Fibroblast of pulmonary artery (primary cell): ENCODE data around the gene PRMT7.

Source experiments
- DNase-seq: peaks from one replicate; pipeline ENCODE4 v3.0.0-alpha.2; 2010; ENCODE audit warnings: low read depth
- H3K4me3 ChIP-seq: replicated peaks from 2 replicates; pipeline ENCODE4 v1.5.1; 2011; ENCODE audit warnings: low read depth, mild to moderate bottlenecking, control low read depth, low read length, moderate library complexity
- TF ChIP-seq, protein P1 (sequence below): IDR thresholded peaks from 2 replicates; pipeline ENCODE4 v1.5.1; 2011; ENCODE audit warnings: mild to moderate bottlenecking, control low read depth, low read length, inconsistent platforms; ENCODE audit errors: missing control alignments

The PRMT7 gene

DNA sequence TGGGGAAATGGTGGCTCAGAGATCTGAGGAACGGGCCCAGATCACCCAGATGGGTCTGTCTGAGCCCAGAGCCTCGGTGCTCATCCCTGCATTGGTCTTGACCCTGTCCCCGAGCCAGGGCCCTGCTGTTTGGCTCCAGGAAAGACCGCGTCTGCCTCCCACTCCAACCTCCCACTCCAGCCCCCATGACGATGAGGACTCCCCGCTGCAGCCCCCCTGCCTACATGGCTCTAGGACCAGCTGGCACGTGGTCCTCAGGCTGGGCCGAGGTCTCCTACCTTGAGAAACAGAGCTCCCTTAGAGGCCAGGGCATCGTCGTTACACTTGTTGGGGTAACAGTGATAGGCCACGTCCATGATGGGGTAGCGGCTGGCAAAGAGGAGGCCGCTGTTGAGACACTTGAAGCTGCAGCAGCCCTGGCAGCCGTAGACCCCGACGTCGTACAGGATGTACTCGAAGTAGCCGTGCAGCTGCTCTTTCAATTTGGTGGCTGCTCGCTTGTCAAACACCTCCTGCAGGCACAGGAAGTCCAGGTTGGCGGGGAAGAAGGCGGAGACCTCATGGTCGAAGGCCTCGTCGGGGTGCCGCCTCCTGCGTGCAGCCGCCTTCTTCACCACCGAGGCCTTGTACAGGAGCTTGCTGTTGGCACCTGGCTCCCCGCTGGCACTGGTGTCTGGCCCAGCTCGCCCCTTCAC is 59.9 kb downstream of the PRMT7 start:
- no peak for DNase-seq
- TF ChIP-seq, protein P1, sequence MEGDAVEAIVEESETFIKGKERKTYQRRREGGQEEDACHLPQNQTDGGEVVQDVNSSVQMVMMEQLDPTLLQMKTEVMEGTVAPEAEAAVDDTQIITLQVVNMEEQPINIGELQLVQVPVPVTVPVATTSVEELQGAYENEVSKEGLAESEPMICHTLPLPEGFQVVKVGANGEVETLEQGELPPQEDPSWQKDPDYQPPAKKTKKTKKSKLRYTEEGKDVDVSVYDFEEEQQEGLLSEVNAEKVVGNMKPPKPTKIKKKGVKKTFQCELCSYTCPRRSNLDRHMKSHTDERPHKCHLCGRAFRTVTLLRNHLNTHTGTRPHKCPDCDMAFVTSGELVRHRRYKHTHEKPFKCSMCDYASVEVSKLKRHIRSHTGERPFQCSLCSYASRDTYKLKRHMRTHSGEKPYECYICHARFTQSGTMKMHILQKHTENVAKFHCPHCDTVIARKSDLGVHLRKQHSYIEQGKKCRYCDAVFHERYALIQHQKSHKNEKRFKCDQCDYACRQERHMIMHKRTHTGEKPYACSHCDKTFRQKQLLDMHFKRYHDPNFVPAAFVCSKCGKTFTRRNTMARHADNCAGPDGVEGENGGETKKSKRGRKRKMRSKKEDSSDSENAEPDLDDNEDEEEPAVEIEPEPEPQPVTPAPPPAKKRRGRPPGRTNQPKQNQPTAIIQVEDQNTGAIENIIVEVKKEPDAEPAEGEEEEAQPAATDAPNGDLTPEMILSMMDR: no peak
- H3K4me3 ChIP-seq: no peak overlapping the region

DNA sequence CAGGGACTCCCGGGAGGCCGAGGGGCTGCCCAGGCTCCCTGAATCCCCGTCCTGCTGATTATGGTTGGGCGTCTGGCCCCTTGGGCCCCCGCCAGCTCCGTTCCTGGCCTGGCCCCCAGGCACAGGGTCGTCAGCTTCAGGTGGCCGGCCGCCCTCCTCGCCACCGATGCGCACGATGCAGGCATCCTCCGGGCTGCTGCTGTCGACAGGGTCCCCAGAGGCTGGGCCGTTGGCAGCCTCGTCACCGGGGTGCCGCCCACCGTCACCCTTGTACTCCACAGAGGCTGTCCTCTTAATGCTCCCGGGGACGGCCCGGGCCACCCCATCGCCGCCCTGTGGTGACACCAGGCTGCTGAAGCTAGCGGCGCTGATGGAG is 60.4 kb downstream of the PRMT7 start:
- H3K4me3 ChIP-seq: no peak overlapping the region
- DNase-seq: no peak
- TF ChIP-seq, protein P1: no peak

DNA sequence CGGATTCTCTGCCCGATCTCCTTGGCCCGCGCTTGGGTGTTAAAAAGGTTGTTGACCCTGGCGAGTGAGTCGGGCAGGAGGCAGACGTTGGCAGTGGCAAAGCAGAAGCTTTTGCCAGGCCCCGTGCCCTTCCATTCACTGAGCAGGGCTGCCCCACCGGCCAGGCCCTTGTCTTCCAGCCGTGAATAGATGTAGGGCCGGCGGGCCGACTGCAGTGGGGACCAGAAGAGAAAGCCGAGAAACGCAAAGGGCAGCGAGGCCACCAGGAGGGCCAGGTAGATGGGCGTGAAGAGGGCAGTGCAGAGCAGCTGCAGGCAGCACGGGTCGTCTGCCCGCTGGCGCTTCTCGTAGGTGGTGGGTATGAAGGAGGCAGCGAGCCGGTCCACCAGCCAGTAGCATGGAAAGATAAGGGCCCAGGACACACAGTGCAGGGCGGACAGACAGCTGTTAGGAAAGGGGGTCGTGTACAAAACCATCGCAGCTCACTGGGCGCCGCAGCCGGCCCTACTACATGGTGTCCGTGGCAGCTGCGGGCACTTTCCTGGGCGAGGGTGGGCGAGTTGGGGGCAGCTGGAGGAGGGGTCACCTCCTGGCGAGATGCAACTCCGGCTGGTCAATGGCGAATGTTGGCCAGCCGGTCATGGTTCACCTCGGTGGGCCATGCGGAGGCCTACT is 61.0 kb downstream of the PRMT7 start:
- TF ChIP-seq, protein P1: no peak
- DNase-seq: no peak
- H3K4me3 ChIP-seq: no peak overlapping the region

DNA sequence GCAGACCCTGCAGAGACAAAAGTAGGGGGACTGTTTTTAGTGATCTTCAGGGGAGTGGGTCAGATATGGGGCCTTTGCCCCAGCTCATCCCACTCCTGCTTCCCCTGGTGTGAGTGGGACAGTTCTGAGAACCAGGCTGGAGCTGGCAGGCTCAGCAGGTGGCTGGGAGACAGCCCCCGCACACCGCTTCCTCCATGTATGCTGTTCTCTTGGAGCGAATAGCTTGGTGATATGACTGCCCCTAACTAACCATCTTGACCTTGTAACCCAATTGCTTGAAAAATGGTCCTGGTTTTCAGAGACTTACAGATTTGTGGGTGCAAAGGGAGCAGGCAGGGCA is 61.5 kb downstream of the PRMT7 start:
- no peak for DNase-seq
- TF ChIP-seq, protein P1: no peak
- no peak overlapping the region for H3K4me3 ChIP-seq

DNA sequence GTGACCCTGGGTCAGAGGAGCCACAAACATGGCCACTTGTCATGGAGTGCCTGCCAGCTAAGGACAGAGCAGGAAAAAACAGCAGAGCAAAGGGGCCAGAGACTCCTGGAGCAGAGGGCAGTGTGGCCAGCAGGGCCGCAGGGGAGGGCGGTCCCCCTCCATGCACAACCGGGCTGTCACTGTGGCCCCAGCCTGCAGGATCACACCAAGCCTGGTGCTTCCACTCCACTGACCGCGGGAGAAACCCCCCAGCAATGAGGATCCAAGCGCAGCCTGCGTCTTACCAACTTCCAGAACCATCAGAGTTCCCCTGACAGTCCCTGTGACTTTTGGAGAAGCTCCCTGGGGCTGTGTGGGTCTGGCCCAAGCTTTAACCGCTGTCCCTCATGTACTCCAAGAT is 62.0 kb downstream of the PRMT7 start:
- no peak for DNase-seq
- H3K4me3 ChIP-seq: no peak overlapping the region
- TF ChIP-seq, protein P1: no peak

DNA sequence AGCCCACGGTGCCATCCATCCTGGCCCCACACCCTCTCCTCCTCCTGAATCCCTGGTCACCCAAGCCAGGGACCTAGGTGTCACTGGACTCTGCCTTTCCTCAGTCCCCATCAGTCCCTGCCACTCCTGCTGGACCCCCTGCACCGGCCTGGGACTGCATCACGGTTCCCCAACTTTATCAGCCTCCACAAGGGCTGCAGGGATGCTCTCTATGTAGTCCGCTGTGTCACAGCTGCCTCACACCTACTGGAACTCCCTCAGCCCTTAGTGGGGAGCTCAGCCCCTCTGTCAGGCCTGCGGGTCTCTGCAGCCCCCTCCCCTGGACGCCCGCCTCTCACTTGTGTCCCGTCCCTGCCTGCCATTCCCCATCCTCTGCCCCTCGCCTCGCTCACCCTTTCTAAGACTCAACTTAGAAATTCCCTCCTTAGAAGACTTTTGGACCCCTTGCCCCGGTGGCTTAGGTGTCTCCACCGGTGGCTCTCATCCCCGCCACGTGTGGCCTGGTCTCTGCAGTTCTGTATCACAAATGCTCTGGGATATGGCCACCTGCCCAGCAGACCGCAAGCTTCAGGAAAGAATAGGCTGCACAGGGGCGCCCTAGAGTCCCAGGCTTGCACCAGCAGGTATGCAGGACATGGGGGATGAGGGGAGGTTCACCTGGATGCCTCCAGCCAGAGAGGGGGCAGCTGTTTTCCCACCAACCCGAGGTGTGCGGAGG is 62.9 kb downstream of the PRMT7 start:
- no peak for DNase-seq

More for the DNA sequence above, 62.9 kb downstream of the PRMT7 start:
- TF ChIP-seq, protein P1: no peak
- no peak overlapping the region for H3K4me3 ChIP-seq
